SH-SY5Y (cell line): ENCODE results near the gene PTPN14.

Source experiments
- GATA2 ChIP-seq: IDR thresholded peaks from 2 replicates; pipeline ENCODE4 v1.6.1; 2011; ENCODE audit warnings: mild to moderate bottlenecking, low read depth, low read length
- GATA3 ChIP-seq: IDR thresholded peaks from 2 replicates; pipeline ENCODE4 v1.6.1; 2011; ENCODE audit warnings: low read depth, mild to moderate bottlenecking, low read length, moderate library complexity

PTPN14 gene

GRCh38 chr1:214550857-214551435 lies 456 bp downstream of the PTPN14 start:
- TF ChIP-seq GATA3 (no peak), GATA2 (no peak)

- TF ChIP-seq GATA2 = no peak
- TF ChIP-seq GATA3 = no peak
These were observed 1.2 kb downstream of the PTPN14 start for GRCh38 chr1:214550013-214550856.

GRCh38 chr1:214549604-214550003 lies 1.8 kb downstream of the PTPN14 start:
- TF ChIP-seq GATA3 (no peak), GATA2 (no peak)

GRCh38 chr1:214548988-214549387 lies 2.4 kb downstream of the PTPN14 start:
- TF ChIP-seq GATA2 (no peak), GATA3 (no peak)

- TF ChIP-seq GATA2 (no peak), GATA3 (no peak)
These were observed 3.1 kb downstream of the PTPN14 start for GRCh38 chr1:214548271-214548670.

- TF ChIP-seq GATA3 = no peak
- TF ChIP-seq GATA2 = no peak
These were observed 3.7 kb downstream of the PTPN14 start for GRCh38 chr1:214547747-214548146.

- no peak for TF ChIP-seq GATA2
- no peak for TF ChIP-seq GATA3
These were observed 4.3 kb downstream of the PTPN14 start for GRCh38 chr1:214546886-214547641.

GRCh38 chr1:214546084-214546483 lies 5.3 kb downstream of the PTPN14 start:
- TF ChIP-seq GATA2 = no peak
- no peak for TF ChIP-seq GATA3

- TF ChIP-seq GATA3 (no peak), GATA2 (no peak)
These were observed 6.1 kb downstream of the PTPN14 start for GRCh38 chr1:214545293-214545692.

- no peak for TF ChIP-seq GATA2
- no peak for TF ChIP-seq GATA3
These were observed 6.6 kb downstream of the PTPN14 start for GRCh38 chr1:214544791-214545190.

GRCh38 chr1:214542275-214543199 lies 8.9 kb downstream of the PTPN14 start:
- TF ChIP-seq GATA3 (no peak), GATA2 (no peak)

- no peak for TF ChIP-seq GATA3
- TF ChIP-seq GATA2 = no peak
These were observed 9.7 kb downstream of the PTPN14 start for GRCh38 chr1:214541693-214542092.

- no peak for TF ChIP-seq GATA3
- TF ChIP-seq GATA2 = no peak
These were observed 10.2 kb downstream of the PTPN14 start for GRCh38 chr1:214541206-214541605.
